B cell (primary cell): Measurements from ENCODE around the gene AGAP1. TPM values are rescaled to one million over a fixed set of nuclear protein-coding genes. Genes with fewer than 3 reads are reported as not detected.

Experiments
- ATAC-seq: fragments of 200-7000 bp; cut with Tn5 transposase; one replicate; pipeline ENCODE4 v1.10.0; 2021; ENCODE audit warnings: low read depth, mild to moderate bottlenecking, moderate number of reproducible peaks, moderate library complexity
- CTCF ChIA-PET: fragments of 350-600 bp; sonication (Branson Sonifier 250); formaldehyde crosslinking; loops from one replicate; lab custom pipeline; 2021; ENCODE audit warnings: antibody characterized with exemption, inconsistent platforms; lab: Charles Lee
- POLR2A ChIA-PET: fragments of 350-600 bp; sonication (Branson Sonifier 250); formaldehyde crosslinking; loops from one replicate; lab custom pipeline; 2021; ENCODE audit warnings: antibody characterized with exemption; lab: Charles Lee
- DNase-seq: peaks from one replicate; pipeline ENCODE4 v3.0.0; 2013
- H2AFZ ChIP-seq: 2 replicates; pipeline ENCODE4 v1.6.1; 2012; ENCODE audit warnings: mild to moderate bottlenecking, low read depth, low read length; ENCODE audit not compliant: insufficient read depth, poor library complexity, severe bottlenecking
- H3K27ac ChIP-seq, 2 donors: 1 replicate in 1 of 2; 2 replicates in 1 of 2; pipeline ENCODE4 v1.5.1; 2012 to 2013; ENCODE audit warnings: low read length in 2 of 2, mild to moderate bottlenecking in 2 of 2, moderate library complexity in 1 of 2
- H3K27me3 ChIP-seq, 4 experiments: fragments of 200-600 bp in 1 of 4; sonication (generic) in 1 of 4; replicated peaks in 1 of 4; 1 replicate in 2 of 4; 2 replicates in 2 of 4; pipeline versions ENCODE4 v1.6.1 to v1.7.0; 2013 to 2016; ENCODE audit warnings: low read length in 3 of 4, mild to moderate bottlenecking in 2 of 4, mixed read lengths in 1 of 4, moderate library complexity in 1 of 4; ENCODE audit not compliant: insufficient read depth in 4 of 4, control insufficient read depth in 3 of 4; ENCODE audit errors: control extremely low read depth in 1 of 4
- H3K36me3 ChIP-seq, 2 experiments: replicated peaks in 1 of 2; 1 replicate in 1 of 2; 2 replicates in 1 of 2; pipeline versions ENCODE4 v1.6.1 to v1.7.1; 2013; ENCODE audit warnings: low read length in 1 of 2; ENCODE audit not compliant: insufficient read depth in 2 of 2, control insufficient read depth in 1 of 2; ENCODE audit errors: control extremely low read depth in 1 of 2, extremely low read depth in 1 of 2
- H3K4me1 ChIP-seq, 2 donors: fragments of 200-600 bp in 1 of 2; sonication (generic) in 1 of 2; 1 replicate in 1 of 2; 2 replicates in 1 of 2; pipeline versions ENCODE4 v1.5.1 to v1.6.1; 2013 to 2017; ENCODE audit warnings: low read length in 2 of 2; ENCODE audit not compliant: control insufficient read depth in 2 of 2, insufficient read depth in 2 of 2
- H3K4me2 ChIP-seq: replicated peaks from 2 replicates; pipeline ENCODE3; 2012; ENCODE audit warnings: mild to moderate bottlenecking, low read depth, low read length; ENCODE audit not compliant: poor library complexity, severe bottlenecking
- H3K4me3 ChIP-seq, 5 experiments: fragments of 200-600 bp in 1 of 5; sonication (generic) in 1 of 5; 1 replicate in 3 of 5; 2 replicates in 2 of 5; pipeline versions ENCODE4 v1.5.1 to v1.7.0; 2011 to 2016; ENCODE audit warnings: low read length in 4 of 5, mild to moderate bottlenecking in 4 of 5, low read depth in 2 of 5, control low read depth in 1 of 5, moderate library complexity in 1 of 5; ENCODE audit not compliant: insufficient read depth in 1 of 5; ENCODE audit errors: control extremely low read depth in 1 of 5, extremely low read depth in 1 of 5
- H3K79me2 ChIP-seq: fragments of 200-600 bp; sonication (generic); one replicate; pipeline ENCODE4 v1.6.0; 2016; ENCODE audit warnings: low read length; ENCODE audit not compliant: control insufficient read depth, insufficient read depth
- H3K9ac ChIP-seq: fragments of 200-600 bp; sonication (generic); 2 replicates; pipeline ENCODE4 v1.6.1; 2017; ENCODE audit warnings: mild to moderate bottlenecking, low read length, moderate library complexity
- H3K9me3 ChIP-seq, 3 donors: one replicate each; pipeline versions ENCODE4 v1.6.1 to v1.7.1; 2013; ENCODE audit warnings: low read length in 2 of 3; ENCODE audit not compliant: control insufficient read depth in 2 of 3, insufficient read depth in 1 of 3; ENCODE audit errors: control extremely low read depth in 1 of 3
- H4K20me1 ChIP-seq: 2 replicates; pipeline ENCODE4 v1.6.0; 2012; ENCODE audit warnings: mild to moderate bottlenecking, low read length; ENCODE audit not compliant: insufficient read depth, control insufficient read depth, poor library complexity, severe bottlenecking
- H3K27ac Mint-ChIP-seq: one replicate; pipeline ENCODE4 v1.8.0; 2021; ENCODE audit warnings: mixed read lengths
- H3K27me3 Mint-ChIP-seq: one replicate; pipeline ENCODE4 v1.8.0; 2021; ENCODE audit warnings: mixed read lengths
- H3K4me1 Mint-ChIP-seq: one replicate; pipeline ENCODE4 v1.8.0; 2021; ENCODE audit warnings: mixed read lengths
- H3K4me3 Mint-ChIP-seq: one replicate; pipeline ENCODE4 v1.8.0; 2021; ENCODE audit warnings: mixed read lengths
- H3K9me3 Mint-ChIP-seq: one replicate; pipeline ENCODE4 v1.8.0; 2022; ENCODE audit warnings: mixed read lengths; ENCODE audit not compliant: insufficient read depth
- CTCF ChIP-seq: fragments of 200-600 bp; IDR thresholded peaks from one replicate; pipeline ENCODE4 v1.8.0; 2022; ENCODE audit warnings: antibody characterized with exemption, mild to moderate bottlenecking
- EZH2 ChIP-seq: IDR thresholded peaks from 2 replicates; pipeline ENCODE4 v1.6.1; 2012; ENCODE audit warnings: borderline replicate concordance, low read depth, mild to moderate bottlenecking, moderate library complexity, low read length; ENCODE audit not compliant: insufficient read depth, poor library complexity, severe bottlenecking
- WGBS: methylation state at CpG from one replicate; pipeline ENCODE4 v1.1.5; 2013; ENCODE audit warnings: missing lambda C conversion rate; ENCODE audit not compliant: insufficient coverage; 5-methylcytosine and 5-hydroxymethylcytosine counted together
- intact Hi-C: fragments of 100-400 bp; cut with micrococcal nuclease; formaldehyde crosslinking; loops from one replicate; pipeline ENCODE4 v1.10.0; 2022
- polyA plus RNA-seq: library from polyadenylated mRNA; depleted of rRNA; stranded (reverse); fragments of >200 nt; gene quantifications from 2 replicates; pipeline ENCODE4 v1.2.3, GENCODE V29; 2012
- total RNA-seq, 2 donors: library from RNA; stranded (reverse); fragments of 120-200 nt in 1 of 2; gene quantifications; 1 replicate in 1 of 2; 2 replicates in 1 of 2; pipeline versions ENCODE4 v1.2.3 to v1.2.4, GENCODE V29; 2013 to 2022

The AGAP1 gene
- total and polyA plus RNA-seq, 2 donors (not counting 1 experiment from before 2014, with no cell fraction given): 0.01 TPM; not detected in 1

- POLR2A ChIA-PET: no interaction called here
- Mint-ChIP-seq H3K4me1 (peaks cover 1% of the 10 kb centered on the region), H3K9me3 (no peaks in the 10 kb centered on the region), H3K4me3 (no peak overlapping the region), H3K27ac (no peak overlapping the region), H3K27me3 (peaks cover 60% of the 10 kb centered on the region)
- H3K4me1 ChIP-seq: no peaks in the 10 kb centered on the region
- WGBS: 87% methylated on average over 7 of the region's 9 CpGs
- peaks cover 0 to 3% (median 0%) of the 10 kb centered on the region in 3 donors for H3K9me3 ChIP-seq
- DNase-seq (no peak), ATAC-seq (no peak)
- CTCF ChIA-PET: no interaction called here
- no peak overlapping the region for H3K27ac ChIP-seq
- peaks cover 0 to 19% (median 8%) of the 10 kb centered on the region in 4 experiments for H3K27me3 ChIP-seq
- no peaks in the 10 kb centered on the region for H4K20me1 ChIP-seq
- no peaks in the 10 kb centered on the region for H3K36me3 ChIP-seq
- TF ChIP-seq EZH2 (no peak), CTCF (no peak)
- H3K79me2 ChIP-seq: no peaks in the 10 kb centered on the region
- no peak overlapping the region for H3K9ac ChIP-seq
- H3K4me2 ChIP-seq: no peak overlapping the region
- H2AFZ ChIP-seq: no peak overlapping the region
- intact Hi-C loops: no loop called here
- no peak overlapping the region for H3K4me3 ChIP-seq
Observed at GRCh38 chr2:235663875-235664274, 170.0 kb downstream of the AGAP1 start.

- no peak overlapping the region for H3K4me3 Mint-ChIP-seq
- H3K27me3 ChIP-seq: peaks cover 0 to 13% (median 6%) of the 10 kb centered on the region in 4 experiments
- no peak overlapping the region for H2AFZ ChIP-seq
- H3K9me3 Mint-ChIP-seq: no peaks in the 10 kb centered on the region
- peaks cover 49% of the 10 kb centered on the region for H3K27me3 Mint-ChIP-seq
- POLR2A ChIA-PET: no interaction called here
- H3K9me3 ChIP-seq: no peaks in the 10 kb centered on the region
- H4K20me1 ChIP-seq: no peaks in the 10 kb centered on the region
- DNase-seq: no peak
- no peak for TF ChIP-seq EZH2
- no peak for TF ChIP-seq CTCF
- peaks cover 4% of the 10 kb centered on the region for H3K4me1 Mint-ChIP-seq
- no peak overlapping the region for H3K9ac ChIP-seq
- no peak overlapping the region for H3K27ac ChIP-seq
- WGBS: 27% methylated on average over 4 of the region's 13 CpGs
- intact Hi-C loops: no loop called here
- no peaks in the 10 kb centered on the region for H3K79me2 ChIP-seq
- no peaks in the 10 kb centered on the region for H3K4me1 ChIP-seq
- ATAC-seq: no peak
- no peaks in the 10 kb centered on the region for H3K36me3 ChIP-seq
- H3K4me3 ChIP-seq: no peak overlapping the region
- H3K4me2 ChIP-seq: no peak overlapping the region
- no peak overlapping the region for H3K27ac Mint-ChIP-seq
- CTCF ChIA-PET: no interaction called here
Observed at GRCh38 chr2:235665661-235666212, 171.9 kb downstream of the AGAP1 start.
